Stimulated activated naive CD4-positive, alpha-beta T cell (primary cell): ENCODE results near the gene BUB1B.
A peak's percentile ranks its signal among the peaks of the same experiment; 100 is the strongest.
"Not testable (repeated sequence)": the region's sequence is repeated elsewhere in the genome, so short reads cannot be mapped to it uniquely, and the experiment has no call there.

Experiments
- DNase-seq, 6 experiments: peaks; one replicate each; lab custom pipeline; 2025; lab: John Stamatoyannopoulos, UW

The BUB1B gene, protein sequence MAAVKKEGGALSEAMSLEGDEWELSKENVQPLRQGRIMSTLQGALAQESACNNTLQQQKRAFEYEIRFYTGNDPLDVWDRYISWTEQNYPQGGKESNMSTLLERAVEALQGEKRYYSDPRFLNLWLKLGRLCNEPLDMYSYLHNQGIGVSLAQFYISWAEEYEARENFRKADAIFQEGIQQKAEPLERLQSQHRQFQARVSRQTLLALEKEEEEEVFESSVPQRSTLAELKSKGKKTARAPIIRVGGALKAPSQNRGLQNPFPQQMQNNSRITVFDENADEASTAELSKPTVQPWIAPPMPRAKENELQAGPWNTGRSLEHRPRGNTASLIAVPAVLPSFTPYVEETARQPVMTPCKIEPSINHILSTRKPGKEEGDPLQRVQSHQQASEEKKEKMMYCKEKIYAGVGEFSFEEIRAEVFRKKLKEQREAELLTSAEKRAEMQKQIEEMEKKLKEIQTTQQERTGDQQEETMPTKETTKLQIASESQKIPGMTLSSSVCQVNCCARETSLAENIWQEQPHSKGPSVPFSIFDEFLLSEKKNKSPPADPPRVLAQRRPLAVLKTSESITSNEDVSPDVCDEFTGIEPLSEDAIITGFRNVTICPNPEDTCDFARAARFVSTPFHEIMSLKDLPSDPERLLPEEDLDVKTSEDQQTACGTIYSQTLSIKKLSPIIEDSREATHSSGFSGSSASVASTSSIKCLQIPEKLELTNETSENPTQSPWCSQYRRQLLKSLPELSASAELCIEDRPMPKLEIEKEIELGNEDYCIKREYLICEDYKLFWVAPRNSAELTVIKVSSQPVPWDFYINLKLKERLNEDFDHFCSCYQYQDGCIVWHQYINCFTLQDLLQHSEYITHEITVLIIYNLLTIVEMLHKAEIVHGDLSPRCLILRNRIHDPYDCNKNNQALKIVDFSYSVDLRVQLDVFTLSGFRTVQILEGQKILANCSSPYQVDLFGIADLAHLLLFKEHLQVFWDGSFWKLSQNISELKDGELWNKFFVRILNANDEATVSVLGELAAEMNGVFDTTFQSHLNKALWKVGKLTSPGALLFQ

DNA sequence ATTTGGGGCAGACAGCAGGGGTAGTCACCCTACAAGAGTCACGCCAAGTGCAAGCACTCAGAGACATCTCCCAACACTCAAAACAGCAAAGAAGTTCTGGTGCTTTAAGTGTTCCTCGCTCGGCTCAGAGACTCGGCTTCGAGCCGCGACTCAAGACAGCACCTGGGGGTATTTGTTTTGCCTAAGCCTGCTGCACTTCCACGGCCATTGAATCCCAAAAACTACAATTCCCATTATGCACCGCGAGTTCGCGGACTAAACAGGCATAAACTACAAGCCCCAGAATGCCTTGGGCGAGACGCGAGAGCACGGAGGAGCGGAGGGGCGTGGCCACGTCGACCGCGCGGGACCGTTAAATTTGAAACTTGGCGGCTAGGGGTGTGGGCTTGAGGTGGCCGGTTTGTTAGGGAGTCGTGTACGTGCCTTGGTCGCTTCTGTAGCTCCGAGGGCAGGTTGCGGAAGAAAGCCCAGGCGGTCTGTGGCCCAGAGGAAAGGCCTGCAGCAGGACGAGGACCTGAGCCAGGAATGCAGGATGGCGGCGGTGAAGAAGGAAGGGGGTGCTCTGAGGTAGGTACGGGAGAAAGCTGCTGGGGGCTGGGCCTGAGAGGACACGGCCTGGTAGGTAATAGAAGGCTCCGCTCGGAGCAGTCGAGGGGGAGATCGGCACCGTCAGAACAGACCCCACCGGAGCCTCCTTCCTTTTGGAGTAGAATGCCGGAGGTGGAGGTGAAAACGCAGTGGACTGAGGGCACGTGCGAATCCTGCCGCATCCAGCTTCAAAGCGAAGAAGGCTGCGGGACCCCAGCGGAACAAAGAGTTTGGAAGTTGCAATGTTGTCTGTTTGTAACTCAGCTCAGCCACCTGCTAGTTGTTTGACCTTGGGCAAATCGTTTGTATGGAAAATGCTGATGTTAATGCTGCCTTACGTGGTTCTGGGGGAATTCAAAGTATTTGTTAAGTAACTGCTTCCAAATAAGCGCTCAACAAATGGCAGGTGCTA lies at the start of gene BUB1B:
Gene BUB1B, plus strand, starts transcription at position 381 of the 1,000 bp plus-strand sequence. Its CDS starts 152 bp downstream, at position 533.
- DNase-seq, result peak; percentile 84 to 93 (median 87)

- DNase-seq, result no peak
These were observed 49.0 kb upstream of the BUB1B start for GRCh38 chr15:40111888-40112287.

DNA sequence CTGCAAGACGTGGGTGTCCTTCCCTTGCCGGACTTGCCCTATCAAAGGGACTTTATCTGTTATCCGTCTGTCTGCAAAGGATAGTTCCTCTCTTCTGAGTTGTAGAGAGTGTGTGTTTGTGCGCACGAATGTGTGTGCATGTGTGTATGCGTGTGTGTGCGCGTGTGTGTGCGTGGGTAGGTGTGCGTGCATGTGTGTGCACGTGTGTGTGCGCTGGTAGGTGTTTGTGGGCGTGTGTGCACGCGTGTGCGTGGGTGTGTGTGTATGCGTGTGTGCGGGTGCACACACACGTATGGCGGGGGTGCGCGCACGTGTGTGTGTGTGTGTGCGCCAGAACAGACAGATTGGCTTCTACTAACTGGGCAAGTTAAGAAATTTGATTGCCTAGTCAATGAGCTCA lies 48.1 kb upstream of the BUB1B start:
- no peak for DNase-seq

- no peak for DNase-seq
These were observed 46.7 kb upstream of the BUB1B start for GRCh38 chr15:40114218-40114617.

GRCh38 chr15:40115106-40115505 lies 45.8 kb upstream of the BUB1B start:
- DNase-seq, result not testable (repeated sequence)

GRCh38 chr15:40115670-40116093 lies 45.2 kb upstream of the BUB1B start:
- peak in 1 of 6 experiments; percentile 7 for DNase-seq

- DNase-seq, result no peak
These were observed 42.4 kb upstream of the BUB1B start for GRCh38 chr15:40118473-40118872.

GRCh38 chr15:40121911-40122638 lies 38.8 kb upstream of the BUB1B start:
- DNase-seq, result no peak

DNA sequence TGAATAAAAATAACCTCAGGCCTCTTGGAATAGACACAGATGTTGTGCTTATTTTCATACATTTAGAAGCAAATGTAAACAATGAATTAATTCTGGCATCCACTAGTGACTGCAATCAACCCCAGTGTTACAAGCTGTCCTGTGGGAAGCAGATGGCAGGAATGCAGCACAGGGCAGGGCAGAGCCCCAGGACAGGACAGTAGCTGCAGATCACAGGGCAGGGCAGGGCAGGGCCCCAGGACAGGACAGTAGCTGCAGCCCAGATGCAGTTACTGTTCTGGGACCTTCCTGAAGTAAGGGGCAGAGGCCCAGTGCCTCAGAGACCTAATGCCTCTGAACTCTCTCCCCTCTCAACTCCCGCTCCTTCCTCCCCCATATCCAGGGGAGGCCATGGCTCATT lies 37.9 kb upstream of the BUB1B start:
- DNase-seq, result not testable (repeated sequence)

DNA sequence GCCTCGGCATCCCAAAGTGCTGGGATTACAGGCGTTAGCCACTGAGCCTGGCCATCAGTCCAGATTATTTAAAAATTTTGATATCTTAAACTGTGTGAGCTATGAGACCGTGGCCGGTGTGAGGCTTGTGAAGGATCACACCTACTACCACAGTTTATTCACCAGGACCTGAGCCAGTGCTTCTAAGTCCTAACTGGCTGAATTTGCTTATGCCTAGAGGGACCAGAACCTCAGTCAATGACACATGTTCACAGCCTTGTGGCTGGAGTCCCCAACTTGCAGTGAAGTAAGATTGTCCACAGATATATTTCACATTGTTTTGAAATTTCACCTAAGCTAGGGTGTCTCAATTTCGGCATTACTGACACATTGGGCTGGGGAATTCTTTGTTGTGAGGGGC lies 37.0 kb upstream of the BUB1B start:
- DNase-seq, result not testable (repeated sequence)

GRCh38 chr15:40124333-40124732 lies 36.5 kb upstream of the BUB1B start:
- DNase-seq, result peak in 1 of 6 experiments; percentile 14

GRCh38 chr15:40124807-40125285 lies 36.0 kb upstream of the BUB1B start:
- DNase-seq, result peak in 1 of 6 experiments; percentile 14

DNA sequence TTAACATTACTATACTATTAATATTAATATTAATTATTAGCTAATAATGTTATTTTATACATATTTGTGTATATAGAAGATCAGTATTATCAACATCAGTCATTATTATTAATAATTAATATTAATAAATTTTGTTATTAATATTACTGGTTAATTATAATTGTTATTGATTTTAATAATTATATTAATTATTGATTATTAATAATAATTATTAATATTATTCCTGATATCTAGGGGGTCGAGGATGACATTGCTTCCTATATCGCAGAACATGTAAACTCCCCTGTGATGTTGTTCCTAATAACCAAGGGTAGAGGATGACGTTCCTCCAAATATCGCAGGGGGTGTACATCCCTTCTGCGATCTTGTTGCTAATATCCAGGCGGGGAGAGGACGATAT lies 34.9 kb upstream of the BUB1B start:
- DNase-seq, result no peak

- DNase-seq, result peak in 4 of 6 experiments; percentile 7 to 74 (median 58)
These were observed 31.9 kb upstream of the BUB1B start for GRCh38 chr15:40128766-40129660.

GRCh38 chr15:40130118-40130517 lies 30.8 kb upstream of the BUB1B start:
- DNase-seq, result peak in 1 of 6 experiments; percentile 35

DNA sequence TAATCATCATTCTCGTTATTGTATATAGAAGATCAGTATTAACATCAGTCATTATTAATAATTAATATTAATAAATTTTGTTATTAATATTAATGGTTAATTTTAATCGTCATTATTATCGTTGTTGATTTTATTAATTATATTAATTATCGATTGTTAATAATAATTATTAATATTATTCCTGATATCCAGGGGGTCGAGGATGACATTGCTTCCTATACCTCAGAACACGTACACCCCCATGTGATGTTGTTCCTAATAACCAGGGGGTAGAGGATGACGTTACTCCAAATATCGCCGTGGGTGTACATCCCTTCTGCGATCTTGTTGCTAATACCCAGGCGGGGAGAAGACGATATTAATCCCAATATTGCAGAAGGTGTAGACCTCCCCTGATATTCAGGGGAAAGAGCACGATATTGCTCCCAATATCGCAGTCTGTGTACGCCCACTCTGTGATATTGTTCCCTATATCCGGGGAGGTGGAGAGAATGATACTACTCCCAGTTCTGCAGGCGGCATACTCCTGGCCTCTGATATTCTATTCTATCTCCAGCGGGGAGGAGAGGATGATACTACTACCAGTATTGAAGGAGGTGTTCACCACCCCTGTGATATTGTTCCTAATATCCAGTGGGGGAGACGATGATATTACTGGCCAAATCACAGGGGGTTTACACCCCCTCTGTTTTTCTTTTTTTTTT lies 29.9 kb upstream of the BUB1B start:
- DNase-seq, result peak in 2 of 6 experiments; percentile 22 to 39

- peak in 1 of 6 experiments; percentile 14 for DNase-seq
These were observed 27.3 kb upstream of the BUB1B start for GRCh38 chr15:40133544-40133943.

- DNase-seq, result peak in 1 of 6 experiments; percentile 22
These were observed 26.0 kb upstream of the BUB1B start for GRCh38 chr15:40134885-40135284.
